Endometrium (tissue), 2 donors: ENCODE data around the gene WWC2.
A peak's percentile ranks its signal among the peaks of the same experiment; 100 is the strongest.
"Not testable (repeated sequence)": the region's sequence is repeated elsewhere in the genome, so short reads cannot be mapped to it uniquely, and the experiment has no call there.

Experiments used
- FAIRE-seq: peaks from 2 replicates; lab custom pipeline; 2012; peaks lifted over from hg19 to GRCh38; lab: Jason Lieb, UNC
- donor health status: control.
- donor health status: control.

WWC2 gene

DNA sequence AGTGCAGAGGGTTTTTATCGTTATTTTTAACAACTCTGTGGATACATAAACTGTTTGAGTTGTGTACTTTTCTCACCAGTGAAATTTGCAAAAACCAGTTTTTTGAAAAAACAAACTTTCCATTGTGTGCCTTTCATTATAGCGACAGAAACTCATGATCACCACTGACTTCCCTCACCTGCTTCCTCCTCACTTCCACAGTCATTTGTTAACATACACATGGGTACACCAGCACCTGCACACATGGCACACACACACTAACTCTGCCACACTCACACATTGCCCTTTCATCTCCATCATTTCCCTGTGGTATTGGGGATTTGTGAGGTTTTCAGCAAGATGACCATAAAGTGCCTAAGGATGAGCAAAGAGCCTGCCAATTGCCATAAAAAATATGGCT is 200.4 kb downstream of the WWC2 start:
- FAIRE-seq, result no peak

DNA sequence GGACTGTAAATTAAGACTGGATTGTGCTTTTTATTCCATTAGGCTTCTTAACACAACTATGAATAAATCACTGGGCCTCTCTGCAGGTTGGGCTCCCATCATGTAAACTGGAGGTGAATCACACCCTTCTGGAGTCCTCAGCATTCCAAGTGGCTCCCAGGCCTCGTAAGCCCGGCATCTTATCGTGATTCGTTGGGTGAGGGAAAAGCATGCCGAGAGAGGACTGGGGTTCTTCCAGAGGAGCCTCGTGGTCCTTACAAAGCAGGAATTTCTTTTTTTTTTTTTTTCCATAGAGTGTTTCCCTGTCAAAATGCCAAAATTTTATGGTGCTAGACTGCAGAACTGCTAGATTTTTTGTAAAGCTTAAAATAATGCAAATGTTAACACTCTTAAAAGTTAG is 201.0 kb downstream of the WWC2 start:
- FAIRE-seq, result no peak

DNA sequence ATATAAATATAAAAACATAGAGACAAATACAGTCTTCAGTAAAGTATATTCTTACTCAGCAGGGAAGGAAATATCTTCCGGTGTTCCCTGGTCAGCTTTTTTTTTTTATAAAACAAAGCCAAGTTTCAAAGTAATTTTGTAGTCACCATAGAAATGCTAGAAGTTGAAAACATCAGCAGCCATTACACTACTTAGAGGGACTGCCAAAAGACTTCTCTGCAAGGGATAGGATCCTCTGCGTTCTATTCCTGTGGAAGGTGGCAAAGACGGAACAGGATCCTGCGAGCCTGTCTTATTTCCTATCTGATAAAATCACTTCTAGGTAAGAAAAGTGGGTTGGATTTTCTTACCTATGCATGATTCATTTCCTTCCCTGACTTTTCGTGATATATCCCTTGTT is 201.6 kb downstream of the WWC2 start:
- FAIRE-seq, result no peak

DNA sequence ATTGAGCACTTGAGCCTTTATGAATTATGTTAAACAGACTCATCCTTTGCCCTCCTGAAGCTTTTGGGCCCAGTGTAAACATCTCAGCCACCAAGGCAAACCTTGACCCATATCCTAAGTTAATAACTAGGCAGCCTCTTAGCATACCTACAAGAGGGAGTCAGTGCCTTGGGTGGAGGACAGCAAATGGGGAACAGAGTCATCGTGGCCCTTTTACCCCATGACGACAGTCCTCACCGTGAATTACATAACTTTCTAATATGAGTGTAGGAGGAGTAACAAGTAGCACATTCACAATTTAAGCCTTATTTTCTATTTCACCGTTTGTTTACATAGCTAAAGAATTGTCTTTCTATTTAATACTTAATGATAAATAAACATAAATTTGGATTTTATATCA is 204.2 kb downstream of the WWC2 start:
- no peak for FAIRE-seq

DNA sequence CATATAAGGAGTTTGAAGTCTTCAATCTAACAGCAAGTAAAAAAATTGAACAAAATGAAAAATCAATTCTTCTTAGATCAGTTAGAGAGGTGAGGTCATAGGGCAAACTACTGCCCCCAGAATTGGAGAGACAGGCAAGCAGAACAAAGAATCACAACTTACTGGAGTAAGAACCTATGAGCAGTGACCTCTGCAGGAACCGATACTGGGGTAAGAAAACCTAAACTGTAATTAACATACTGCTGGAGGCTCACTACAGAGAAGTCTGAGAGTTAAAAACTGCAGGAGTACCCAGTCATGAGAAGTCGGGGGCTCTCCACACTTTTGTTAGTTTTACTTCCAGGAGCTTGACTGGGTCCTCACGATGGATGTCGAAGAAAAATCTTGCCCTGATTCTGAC is 205.0 kb downstream of the WWC2 start:
- FAIRE-seq, result no peak

DNA sequence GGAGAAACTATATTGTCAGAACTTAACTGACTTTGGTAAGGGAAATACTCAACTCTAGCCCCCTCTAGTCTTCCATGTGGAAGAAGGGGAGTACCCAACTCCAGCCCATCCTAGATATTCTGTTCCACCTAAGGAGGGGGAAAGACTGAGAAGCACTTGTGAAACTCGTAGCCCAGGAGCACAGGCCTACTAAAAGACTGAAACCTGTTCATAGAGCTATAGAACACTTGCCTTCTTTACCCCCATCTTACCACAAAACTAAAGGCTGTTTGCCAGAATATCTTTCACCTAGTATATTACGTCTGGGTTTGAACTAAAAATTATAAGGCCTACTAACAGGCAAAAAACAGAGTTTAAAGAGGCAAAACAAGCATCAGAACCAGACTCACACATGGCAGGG is 205.5 kb downstream of the WWC2 start:
- FAIRE-seq, result no peak

DNA sequence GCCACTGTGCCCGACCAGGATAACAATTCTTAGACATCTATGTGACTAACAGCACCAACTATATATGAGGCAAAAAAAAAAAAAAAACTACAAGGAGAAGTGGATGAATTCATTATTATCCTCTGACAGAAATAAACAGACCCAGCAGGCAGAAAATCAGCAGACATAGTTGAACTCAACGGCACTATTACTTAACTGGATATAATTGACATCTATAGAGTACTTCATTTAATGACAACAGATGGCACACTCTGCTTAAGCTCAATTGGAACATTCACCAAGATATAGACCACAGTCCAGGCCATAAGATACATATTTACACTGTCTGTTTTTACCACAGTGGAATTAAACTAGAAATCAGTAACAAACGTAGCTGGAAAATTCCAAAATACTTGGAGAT is 207.8 kb downstream of the WWC2 start:
- no peak for FAIRE-seq

DNA sequence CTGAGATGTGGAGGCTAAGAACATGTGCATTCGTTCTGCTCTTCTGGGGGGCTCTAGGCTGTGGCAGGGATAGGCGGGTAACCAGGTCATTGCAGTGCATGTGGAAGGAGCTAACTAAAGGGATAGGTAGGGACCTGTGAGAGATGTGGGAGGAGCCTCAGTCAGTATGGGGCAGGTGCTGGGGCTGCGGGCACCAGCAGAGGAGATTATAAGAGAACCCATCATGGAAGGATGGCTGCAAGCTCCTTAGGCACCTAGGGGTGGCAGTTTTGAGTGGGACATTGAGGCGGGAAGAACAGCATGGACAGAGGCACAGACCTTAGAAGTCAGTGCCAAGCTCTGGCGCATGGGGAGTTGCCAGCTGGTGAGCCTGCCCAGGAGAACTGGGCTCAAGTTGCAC is 213.8 kb downstream of the WWC2 start:
- FAIRE-seq, result no peak

DNA sequence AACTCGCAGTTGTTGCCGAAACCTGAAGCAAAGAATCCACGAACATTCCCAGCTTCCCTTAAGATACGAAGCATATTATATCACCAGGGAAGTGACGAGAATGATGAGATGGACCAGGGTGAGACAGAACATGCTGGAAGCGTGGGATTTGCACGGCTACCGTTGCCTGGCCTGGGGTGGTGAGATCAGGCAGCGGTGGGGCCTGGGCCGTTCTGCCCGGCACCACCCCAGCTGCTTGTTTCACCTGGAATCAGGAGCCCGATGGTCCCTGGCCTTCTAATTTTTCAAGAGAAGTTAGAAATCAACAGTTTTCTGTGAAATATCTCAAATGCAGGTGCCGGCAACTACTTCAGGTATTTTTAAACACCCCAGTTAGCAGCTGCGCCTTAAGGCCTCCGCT is 215.3 kb downstream of the WWC2 start:
- no peak for FAIRE-seq

DNA sequence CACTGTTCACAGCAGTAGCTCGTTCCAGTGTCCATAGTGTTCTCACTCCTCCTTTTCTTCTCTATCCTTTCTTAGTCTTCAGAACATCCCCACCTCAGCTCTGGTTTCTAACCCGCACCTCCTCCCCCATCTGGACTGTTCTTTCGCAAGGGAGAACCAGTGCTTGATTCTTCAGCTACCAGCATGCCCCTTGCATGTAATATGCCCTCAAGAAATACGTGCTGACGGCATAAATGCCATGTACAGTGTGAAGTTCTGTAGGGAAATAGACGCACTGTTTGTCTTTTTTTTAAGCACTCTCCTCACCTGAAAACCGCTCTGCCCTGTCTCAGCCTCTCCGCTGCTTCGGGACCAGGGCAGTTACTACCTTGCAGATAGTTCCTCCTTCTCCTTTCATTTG is 215.7 kb downstream of the WWC2 start:
- no peak for FAIRE-seq

DNA sequence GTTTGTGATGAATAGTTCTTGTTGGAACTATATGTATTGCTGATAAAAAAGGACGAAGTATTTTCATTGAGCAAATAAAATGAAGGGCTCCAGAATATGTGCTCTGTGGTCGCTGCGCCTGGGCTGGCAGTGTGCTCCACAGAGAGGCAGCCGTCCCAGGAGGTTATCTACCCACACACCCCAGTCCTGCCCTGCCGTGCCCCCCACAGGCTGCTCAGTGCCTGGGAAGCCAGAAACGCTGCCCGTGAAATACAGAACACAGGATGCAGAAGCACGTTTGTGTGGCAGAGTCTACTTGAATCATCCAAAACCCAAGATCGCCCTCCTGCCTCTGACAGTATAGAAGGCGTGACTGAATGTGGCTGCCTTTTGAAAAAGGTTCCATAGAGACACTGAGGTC is 219.6 kb downstream of the WWC2 start:
- no peak for FAIRE-seq

DNA sequence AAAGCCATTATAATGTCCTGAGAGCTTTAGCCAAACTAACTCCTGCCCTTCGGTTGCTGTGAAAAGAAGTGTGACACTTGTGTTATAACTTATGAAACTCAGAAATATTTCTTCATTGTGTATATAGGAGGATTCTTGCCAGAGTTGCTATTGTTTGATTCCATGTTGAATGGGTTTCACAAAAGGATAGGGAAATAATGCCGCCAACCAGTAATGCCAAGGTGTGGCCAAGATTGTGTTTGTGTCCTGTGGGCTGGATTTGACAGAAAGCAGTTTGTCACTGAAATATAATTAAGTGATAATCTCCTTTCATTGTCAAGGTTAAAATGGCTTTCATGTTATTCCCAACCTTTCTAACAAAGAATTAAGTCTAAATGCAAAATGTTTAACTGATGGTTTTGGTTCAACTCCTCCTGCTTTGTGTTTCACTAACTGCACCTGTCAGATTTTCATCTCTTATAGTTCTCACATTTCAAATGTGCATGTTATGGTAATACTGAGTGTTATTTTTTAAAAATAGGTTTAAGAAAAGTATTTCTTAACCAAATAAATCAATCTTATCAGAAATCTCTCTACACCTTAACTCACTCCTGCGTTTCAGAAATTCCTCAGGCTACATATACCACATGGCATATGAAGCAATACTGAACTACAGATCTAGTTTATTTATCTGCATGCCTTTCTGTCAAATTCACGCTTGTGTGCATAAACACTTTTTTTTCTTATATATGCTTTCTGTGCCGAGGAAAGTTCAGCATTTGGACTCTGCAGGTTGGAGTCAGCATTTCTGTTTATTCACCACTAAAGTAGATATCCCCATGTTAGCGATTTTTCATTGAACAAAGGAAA is 221.4 kb downstream of the WWC2 start, which contains the start of gene CLDN22:
TSS of gene CLDN22 (minus strand) at position 66 of the 849 bp plus-strand sequence. CDS start at position 8, 58 bp downstream.
- no peak for FAIRE-seq

DNA sequence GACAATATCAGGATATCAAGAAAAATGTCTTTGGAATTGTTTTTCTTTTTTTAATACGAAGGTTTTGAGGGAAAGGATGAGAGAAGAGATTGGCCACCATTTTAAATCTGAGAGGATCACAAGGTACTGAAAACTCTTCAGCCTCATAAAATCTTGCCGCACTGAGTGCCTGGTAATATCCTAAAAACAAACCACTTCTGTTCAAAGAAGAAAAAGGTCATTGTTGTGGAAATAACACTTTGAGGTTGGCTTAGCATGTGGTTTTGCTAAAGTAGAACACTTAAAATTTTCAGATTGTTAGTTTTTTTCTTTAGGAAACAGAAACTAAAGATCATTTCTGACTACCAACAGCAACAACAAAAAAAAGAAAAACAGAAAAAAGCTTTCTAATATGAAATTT is 222.0 kb downstream of the WWC2 start:
- peak; percentile 31 for FAIRE-seq

DNA sequence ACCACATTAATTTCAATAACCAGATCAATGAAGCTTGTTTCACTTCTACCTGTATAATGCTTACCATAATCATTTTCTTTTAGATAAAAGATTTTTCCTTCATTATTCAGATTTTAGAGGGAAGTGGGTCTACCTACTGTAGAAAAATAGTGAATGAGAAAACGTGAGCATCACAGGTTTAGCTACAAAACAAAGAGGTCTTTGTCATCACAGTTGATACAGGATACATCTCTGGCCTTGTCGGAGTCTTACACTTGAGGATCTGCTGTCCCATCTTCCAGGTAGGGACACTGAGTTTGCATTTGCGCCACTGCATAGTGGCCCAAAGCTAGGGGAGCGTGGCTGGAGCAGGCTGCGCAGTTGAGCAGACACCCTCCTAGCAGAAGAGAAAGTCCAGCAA is 222.5 kb downstream of the WWC2 start:
- no peak for FAIRE-seq

DNA sequence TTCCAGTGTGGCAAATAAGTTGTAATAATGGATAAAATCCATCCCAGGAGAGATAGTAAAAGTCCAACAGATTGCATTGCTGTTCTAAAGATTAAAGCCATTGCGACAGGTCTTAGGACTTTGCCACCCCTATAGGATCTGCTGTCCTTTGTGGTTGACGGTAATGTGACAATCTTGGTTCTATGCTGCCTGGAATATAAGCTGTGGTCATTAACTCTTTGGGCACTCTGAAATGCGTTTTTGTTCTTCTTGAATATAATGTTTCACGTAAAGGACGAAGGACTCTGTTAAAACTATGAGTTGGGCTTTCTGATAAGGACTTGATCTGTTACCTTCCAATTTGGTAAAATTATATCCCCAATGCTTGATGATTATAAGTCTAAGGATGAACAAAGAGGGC is 223.3 kb downstream of the WWC2 start, which contains the start of gene CLDN24:
TSS of gene CLDN24 (minus strand) at position 101 of the 400 bp plus-strand sequence. CDS start at position 101, 0 bp downstream.
- no peak for FAIRE-seq

DNA sequence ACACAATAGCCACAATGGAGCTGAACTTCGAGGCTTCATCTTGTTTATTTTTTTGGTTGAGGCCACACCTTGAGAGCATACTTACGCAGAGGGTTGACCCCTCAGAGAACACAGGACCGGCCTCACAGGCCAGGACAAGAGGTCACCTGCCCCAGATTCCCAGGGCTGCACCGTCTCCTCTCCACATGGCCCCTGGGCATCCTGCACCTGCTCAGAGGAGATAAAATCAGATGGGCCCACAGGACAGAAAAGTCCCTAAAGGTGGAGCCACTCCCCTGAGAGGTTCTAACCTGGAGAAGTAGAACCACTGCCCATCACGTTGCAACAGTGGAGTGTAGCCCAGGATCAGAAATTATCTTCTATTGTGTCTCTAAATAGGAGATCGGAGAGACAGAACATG is 224.2 kb downstream of the WWC2 start:
- FAIRE-seq, result no peak

DNA sequence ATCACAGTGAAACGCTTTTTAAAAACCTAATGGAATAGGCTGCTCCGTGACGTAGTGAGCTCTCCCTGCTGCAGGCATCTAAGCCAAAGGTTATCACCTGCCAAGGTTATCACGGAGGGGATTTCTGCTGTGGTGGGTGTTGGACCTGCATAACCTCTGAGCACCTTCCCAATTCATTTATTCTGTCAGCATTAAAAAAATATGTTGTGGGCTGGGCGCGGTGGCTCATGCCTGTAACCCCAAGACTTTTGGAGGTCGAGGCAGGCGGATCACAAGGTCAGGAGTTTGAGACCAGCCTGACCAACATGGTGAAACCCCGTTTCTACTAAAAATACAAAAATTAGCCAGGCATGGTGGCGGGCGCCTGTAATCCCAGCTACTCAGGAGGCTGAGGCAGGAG is 225.0 kb downstream of the WWC2 start:
- not testable (repeated sequence) for FAIRE-seq

DNA sequence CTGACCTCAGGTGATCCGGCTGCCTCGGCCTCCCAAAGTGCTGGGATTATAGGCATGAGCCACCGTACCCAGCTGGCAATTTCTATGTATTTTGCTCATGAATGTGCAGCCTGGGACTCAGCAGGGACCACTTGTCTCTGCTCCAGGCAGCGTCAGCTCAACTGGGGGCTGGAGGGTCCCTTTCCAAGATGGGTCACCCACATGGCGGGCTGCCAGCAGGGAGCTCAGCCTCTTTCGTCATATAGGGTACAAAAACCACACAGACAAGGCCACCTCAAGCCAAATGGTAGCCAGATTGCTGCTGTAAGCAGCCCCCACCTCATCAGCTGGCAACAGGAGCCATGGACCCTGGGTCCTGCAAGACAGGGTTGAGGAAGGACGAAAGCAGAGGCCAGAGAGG is 225.6 kb downstream of the WWC2 start:
- no peak for FAIRE-seq

DNA sequence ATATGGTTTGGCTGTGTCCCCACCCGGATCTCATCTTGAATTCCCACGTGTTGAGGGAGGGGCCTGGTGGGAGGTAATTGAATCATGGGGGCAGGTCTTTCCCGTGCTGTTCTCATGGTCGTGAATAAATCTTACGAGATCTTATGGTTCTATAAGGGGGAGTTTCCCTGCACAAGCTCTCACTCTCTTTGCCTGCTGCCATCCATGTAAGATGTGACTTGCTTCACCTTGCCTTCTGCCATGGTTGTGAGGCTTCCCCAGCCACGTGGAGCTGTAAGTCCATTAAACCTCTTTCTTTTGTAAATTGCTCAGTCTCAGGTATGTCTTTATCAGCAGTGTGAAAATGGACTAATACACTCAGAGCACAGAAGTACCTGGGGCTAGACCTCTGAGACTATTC is 227.3 kb downstream of the WWC2 start:
- not testable (repeated sequence) for FAIRE-seq

DNA sequence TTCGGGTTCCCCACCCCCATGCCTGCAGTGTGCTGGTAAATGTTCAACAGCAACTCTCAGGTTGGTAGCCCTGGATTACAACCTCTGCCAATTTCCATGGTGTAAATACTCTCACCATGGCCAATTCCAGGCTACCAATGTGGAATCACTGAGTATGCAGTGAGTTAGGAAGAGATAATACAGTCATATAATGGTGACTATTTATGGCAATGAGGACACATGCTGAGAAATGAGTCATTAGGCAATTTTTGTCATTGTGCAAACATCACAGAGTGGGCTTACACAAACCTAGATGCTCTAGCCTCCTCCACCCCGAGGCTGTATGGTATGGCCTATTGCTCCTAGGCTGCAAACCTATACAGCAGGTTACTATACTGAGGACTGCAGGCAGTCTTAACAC is 227.8 kb downstream of the WWC2 start:
- FAIRE-seq, result no peak

DNA sequence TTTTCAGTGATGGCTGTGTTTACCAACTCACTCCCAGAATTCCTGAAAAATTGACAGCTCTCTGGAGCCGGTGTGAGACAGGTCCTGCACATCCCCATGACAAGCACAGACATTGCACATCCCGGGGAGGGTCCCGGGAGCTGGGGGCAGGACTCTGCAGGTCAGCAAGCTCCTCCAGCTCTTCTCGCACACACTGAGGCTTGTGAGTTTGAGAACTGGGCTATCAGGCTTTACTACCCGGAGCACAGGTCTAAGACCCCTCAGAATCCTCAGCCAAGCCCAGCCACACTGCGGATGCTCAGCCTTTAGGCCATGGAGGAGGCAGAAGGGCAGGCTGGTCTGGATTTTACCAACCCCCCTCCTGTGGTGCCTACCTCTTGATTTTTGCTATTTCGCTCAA is 228.8 kb downstream of the WWC2 start:
- no peak for FAIRE-seq

DNA sequence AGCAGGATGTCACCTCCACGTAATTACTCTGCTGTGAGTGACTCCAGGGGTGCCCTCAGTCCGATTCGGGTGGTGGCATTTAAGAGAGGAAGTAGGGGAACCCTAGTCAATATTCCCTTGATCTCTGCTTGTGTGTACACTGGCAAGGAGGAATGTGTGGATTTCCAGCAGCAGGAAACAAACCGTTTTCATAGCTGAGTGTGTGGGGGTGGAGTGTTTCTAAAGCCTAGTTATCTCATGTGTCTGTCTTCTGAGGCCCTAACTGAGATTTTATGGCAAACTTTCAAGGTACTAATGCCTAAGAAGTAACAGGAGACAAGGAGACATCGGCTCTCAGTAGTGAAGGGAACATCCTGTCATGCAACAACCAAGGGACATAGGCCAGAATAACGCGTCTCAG is 229.8 kb downstream of the WWC2 start:
- FAIRE-seq, result no peak

DNA sequence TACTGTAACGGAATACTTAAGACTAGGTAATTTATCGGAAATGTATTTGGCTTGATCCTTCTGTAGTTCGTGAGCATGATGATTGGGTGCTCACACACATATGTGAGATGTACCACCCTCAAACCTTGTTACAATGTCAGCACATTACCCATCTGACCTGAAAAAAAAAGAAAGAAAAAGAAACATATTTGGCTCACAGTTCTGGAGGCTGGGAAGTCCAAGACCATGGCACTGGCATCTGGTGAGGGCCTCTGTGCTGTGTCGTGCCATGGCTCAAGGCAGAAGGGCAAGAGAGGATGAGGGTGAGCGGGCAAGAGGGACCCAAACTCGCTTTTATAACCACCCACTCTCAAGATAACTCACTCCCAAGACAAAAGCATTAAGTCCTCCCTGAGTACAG is 230.2 kb downstream of the WWC2 start:
- FAIRE-seq, result no peak
